OCI-M2 (cell line): ENCODE results near the gene TNNC2.

ENCODE experiments used
- DNase-seq: peaks from one replicate; lab custom pipeline; 2025; ENCODE audit not compliant: unreplicated experiment; lab: John Stamatoyannopoulos, UW

Gene TNNC2

DNA sequence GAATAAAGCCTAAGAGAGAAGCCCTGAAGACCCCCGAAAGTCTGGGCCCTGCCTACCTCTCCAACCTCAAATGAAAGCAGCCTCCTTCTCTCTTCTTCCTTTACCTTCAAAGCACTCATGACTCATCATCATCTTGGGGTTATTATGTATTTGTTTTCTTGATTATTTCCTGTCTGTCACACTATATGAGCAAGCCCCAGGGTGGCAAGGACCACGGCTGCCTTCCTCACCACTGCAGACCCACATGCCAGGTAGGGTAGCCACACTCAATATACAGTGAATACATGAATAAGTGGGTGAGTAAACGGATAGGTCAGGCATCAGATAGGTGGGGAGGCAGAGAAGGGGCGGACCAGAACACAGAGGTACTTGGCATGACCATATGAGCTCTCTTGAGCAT, 44.2 kb downstream of the TNNC2 start:
- DNase-seq, result no peak

DNA sequence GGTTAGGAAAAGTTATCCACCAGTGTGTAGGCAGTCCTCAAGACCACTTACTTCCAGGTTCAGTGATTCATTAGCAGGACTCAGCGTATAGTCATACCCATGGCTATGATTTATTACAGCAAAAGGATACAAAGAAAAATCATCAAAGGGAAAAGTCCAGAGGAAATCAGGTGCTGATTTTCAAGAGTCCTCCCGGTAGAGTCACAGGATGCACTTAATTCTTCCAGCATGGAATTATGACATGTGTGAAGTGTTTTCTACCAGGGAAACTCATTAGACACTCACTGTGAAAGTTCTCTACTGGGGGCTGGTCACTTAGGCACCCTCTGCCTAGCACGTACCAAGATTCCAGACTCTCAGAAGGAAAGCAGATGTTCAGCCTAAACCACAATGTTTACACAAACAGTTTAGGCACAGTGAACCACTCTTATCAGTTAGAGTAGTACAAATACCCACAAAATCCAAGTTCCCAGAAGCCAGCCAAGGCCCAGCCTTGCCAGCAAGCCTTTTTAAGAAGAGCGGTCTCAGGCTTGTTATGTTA, 45.7 kb downstream of the TNNC2 start:
- no peak for DNase-seq

DNA sequence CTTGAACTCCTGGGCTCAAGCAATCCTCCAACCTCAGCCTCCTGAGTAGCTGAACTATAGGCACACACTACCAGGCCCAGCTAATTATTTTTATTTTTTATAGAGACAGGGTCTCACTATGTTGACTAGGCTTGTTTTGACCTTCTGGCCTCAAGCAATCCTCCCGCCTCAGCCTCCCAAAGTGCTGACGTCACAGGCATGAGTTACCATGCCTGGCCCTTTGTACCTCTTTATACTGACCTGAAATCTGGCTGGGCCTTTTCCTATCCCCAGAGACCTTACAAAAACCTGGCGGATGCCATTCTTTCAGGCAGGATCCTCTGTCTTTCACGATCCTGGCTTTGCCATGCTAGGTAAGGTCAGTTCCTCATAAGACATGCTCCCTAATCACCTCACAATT, 47.0 kb downstream of the TNNC2 start:
- no peak for DNase-seq

- DNase-seq, result no peak
These were observed 47.8 kb downstream of the TNNC2 start for GRCh38 chr20:45779011-45779915.

DNA sequence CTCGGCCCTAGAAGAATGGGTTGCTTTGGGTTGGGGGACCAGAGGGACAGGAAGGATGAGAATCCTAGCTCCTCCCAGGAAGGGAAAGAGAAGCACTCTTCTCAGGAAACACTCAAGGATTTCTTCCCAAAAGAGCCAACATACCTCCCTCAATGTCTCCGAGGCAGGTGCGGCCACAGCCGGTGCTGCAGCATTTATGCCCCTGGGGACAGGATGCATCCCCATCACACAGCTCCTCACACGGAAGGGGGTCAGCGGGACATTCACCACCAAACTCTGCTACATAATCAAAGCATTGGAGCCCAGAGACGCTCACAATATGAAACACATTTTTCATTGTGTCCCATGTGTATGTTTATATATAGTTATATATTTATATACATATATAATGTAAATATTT, 50.2 kb downstream of the TNNC2 start:
- DNase-seq, result no peak

DNA sequence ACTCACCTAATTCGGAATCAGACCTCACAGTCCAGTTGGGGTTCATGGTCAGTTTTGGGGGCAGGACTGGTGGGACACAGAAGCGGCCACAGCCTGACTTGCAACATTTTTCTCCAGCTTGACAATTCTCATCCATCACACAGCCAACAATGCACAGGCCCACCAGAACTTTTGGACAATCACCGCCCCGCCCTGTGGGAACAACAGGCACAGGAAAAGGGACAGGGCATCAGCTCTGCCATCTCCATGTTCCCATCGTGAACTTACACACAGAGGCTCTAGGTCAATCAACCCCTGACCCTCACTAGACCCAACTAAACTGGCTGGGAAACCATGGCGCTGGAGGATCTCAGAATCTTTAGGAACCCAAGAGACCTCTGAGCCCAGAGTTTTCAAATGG, 51.7 kb downstream of the TNNC2 start:
- no peak for DNase-seq

- DNase-seq, result no peak
These were observed 52.2 kb downstream of the TNNC2 start for GRCh38 chr20:45774945-45775344.
